Stimulated activated memory B cell treated with anti-CD40 and anti-IgM and Interleukin-4, amounts not matched to agents 10 μg/mL and 1 μg/mL and 100 μg/mL, for 72 hours (primary cell): ENCODE data around the gene RCOR1.
"Not testable (repeated sequence)": the region's sequence is repeated elsewhere in the genome, so short reads cannot be mapped to it uniquely, and the experiment has no call there.

Experiments used
- ATAC-seq: fragments of 150-1000 bp; cut with Tn5 transposase; 2 replicates; pipeline ENCODE4 v1.10.0; 2021
- H3K27ac Mint-ChIP-seq: one replicate; pipeline ENCODE4 v1.8.0; 2022; ENCODE audit warnings: mild to moderate bottlenecking, mixed read lengths
- H3K27me3 Mint-ChIP-seq: one replicate; pipeline ENCODE4 v1.8.0; 2022; ENCODE audit warnings: mixed read lengths
- H3K36me3 Mint-ChIP-seq: one replicate; pipeline ENCODE4 v1.8.0; 2022; ENCODE audit warnings: mixed read lengths
- H3K4me1 Mint-ChIP-seq: one replicate; pipeline ENCODE4 v1.8.0; 2022; ENCODE audit warnings: mixed read lengths
- H3K4me3 Mint-ChIP-seq: one replicate; pipeline ENCODE4 v1.8.0; 2022; ENCODE audit warnings: mild to moderate bottlenecking, moderate library complexity, mixed read lengths
- H3K9me3 Mint-ChIP-seq: one replicate; pipeline ENCODE4 v1.8.0; 2022; ENCODE audit warnings: mixed read lengths

Gene RCOR1

DNA sequence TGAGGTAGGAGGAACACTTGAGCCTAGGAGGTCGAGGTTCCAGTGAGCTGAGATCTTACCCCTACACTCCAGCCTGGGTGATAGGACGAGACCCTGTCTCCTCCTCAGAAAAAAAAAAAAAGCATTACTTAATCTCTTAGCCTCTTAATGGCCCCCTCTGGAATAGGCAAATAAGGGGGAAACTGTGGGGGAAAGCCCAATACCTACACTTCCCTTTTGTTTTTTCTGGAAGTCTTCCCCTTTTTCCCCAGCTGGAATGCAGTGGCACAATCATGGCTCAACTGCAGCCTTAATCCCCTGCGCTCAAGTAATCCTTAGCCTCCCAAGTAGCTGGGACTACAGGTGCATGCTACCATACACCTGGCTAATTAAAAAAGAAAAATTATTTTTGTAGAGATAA, 32.2 kb downstream of the RCOR1 start:
- ATAC-seq: no peak
- H3K9me3 Mint-ChIP-seq: no peaks in the 10 kb centered on the region
- H3K4me3 Mint-ChIP-seq: no peak overlapping the region
- H3K4me1 Mint-ChIP-seq: peaks cover 61% of the 10 kb centered on the region
- no peak overlapping the region for H3K27ac Mint-ChIP-seq
- peaks cover 20% of the 10 kb centered on the region for H3K36me3 Mint-ChIP-seq
- no peaks in the 10 kb centered on the region for H3K27me3 Mint-ChIP-seq

DNA sequence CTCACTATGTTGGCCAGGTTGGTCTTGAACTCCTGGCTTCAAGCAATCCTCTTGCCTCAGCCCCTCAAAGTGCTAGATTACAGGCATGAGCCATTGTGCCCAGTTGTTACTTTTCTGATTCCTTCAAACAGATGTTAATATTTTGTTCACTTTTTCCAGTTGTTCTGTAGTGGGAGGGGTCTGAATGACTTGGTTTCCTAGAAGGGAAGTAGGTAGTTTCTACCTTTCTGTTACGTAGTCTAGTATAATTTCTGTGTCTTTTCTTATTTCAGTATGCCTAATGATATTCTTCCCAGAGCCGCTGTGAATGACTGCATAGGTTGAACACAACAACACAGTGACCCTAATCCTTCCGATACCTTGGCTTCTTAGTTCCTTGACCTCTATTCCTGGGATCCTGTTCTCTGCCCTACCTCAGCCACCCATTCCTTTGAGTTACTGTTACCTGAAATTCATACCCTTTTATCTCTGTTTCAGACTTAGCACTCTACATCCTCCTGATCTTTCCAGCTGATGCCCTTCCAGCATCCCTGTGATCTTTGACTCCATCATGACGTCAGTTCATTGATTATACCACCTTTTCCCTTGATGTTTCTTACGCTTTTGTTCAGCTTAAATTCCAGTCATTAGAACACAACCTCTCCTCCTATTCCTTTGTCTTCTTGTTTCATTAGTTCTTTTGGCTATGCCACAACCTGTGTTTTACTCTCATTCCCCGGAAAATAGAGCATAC, 33.3 kb downstream of the RCOR1 start:
- H3K27ac Mint-ChIP-seq: no peak overlapping the region
- ATAC-seq: peak; percentile 50
- no peak overlapping the region for H3K4me3 Mint-ChIP-seq
- H3K4me1 Mint-ChIP-seq: peaks cover 55% of the 10 kb centered on the region
- H3K36me3 Mint-ChIP-seq: peaks cover 16% of the 10 kb centered on the region
- H3K27me3 Mint-ChIP-seq: no peaks in the 10 kb centered on the region
- H3K9me3 Mint-ChIP-seq: no peaks in the 10 kb centered on the region

DNA sequence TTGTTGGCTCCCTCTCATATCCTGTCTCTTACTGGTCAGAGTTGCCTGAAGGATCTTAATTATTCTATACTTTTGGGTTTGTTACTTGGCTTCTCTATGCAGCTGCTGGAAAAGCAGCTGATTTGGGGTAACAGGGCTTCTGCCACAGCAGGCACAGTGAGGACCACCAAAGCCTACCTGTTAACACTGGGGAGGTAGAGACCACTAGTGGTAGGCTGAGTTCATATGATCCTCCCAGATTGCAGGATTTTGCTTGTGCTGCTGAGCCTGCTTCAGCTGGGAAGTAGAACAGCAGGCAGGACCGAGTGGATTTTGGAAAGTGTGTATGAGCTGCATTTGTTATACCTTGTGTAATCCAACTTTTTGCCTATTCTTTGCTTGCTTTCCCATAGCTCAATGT, 34.1 kb downstream of the RCOR1 start:
- Mint-ChIP-seq H3K4me1 (peaks cover 48% of the 10 kb centered on the region), H3K27ac (no peak overlapping the region), H3K9me3 (no peaks in the 10 kb centered on the region), H3K36me3 (peaks cover 13% of the 10 kb centered on the region), H3K27me3 (no peaks in the 10 kb centered on the region), H3K4me3 (no peak overlapping the region)
- ATAC-seq: no peak

GRCh38 chr14:102629011-102629444, 36.6 kb downstream of the RCOR1 start:
- peaks cover 20% of the 10 kb centered on the region for H3K36me3 Mint-ChIP-seq
- peaks cover 42% of the 10 kb centered on the region for H3K4me1 Mint-ChIP-seq
- no peaks in the 10 kb centered on the region for H3K27me3 Mint-ChIP-seq
- no peaks in the 10 kb centered on the region for H3K9me3 Mint-ChIP-seq
- ATAC-seq: no peak
- no peak overlapping the region for H3K4me3 Mint-ChIP-seq
- H3K27ac Mint-ChIP-seq: peak overlapping the region; percentile 34

DNA sequence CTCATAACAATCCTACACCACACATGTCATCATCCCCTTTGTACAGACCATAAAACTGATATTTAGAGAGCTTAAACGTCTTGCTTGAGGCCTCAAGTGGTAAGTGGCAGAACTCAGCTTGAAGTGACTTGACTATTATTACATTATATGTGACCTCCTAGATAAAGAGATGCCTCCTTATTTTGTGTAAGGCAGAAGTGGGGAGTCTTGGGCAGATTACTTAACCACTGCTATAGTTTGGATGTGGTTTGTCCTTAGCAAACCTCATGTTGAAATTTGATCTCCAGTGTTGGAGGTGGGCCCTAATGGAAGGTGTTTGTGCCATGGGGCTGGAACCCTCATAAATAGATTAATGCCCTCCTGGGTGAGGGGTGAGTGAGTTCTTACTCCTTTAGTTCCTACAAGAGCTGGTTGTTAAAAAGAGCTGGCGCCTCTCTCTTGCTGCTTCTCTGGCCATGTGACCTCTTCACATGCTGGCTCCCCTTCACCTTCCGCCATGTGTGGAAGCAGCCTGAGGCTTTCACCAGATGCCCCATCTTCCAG, 37.4 kb downstream of the RCOR1 start:
- no peak for ATAC-seq
- Mint-ChIP-seq H3K4me3 (no peak overlapping the region), H3K36me3 (peaks cover 20% of the 10 kb centered on the region), H3K9me3 (no peaks in the 10 kb centered on the region), H3K27ac (no peak overlapping the region), H3K27me3 (no peaks in the 10 kb centered on the region), H3K4me1 (peaks cover 42% of the 10 kb centered on the region)

DNA sequence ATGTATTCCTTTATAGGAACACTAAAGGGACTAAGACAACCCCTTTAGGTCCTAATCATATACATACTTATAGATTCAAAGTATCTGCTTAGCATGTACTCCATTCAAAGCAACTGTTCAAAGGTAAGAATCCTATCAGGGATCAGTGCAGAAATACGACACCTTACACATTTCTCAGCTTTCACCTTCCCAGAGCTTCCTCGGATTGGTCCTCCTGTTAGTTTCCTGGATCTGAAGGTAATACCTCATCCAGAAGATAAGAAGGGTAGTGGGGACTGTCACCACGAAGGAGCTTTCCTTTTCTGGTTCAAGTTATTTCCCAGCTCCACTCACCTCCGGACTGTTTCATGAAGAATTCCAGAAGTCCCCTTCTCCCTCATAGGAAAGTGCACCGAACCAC, 38.0 kb downstream of the RCOR1 start:
- ATAC-seq: no peak
- H3K4me3 Mint-ChIP-seq: no peak overlapping the region
- H3K27ac Mint-ChIP-seq: no peak overlapping the region
- no peaks in the 10 kb centered on the region for H3K9me3 Mint-ChIP-seq
- no peaks in the 10 kb centered on the region for H3K27me3 Mint-ChIP-seq
- H3K36me3 Mint-ChIP-seq: peaks cover 20% of the 10 kb centered on the region
- peaks cover 41% of the 10 kb centered on the region for H3K4me1 Mint-ChIP-seq

DNA sequence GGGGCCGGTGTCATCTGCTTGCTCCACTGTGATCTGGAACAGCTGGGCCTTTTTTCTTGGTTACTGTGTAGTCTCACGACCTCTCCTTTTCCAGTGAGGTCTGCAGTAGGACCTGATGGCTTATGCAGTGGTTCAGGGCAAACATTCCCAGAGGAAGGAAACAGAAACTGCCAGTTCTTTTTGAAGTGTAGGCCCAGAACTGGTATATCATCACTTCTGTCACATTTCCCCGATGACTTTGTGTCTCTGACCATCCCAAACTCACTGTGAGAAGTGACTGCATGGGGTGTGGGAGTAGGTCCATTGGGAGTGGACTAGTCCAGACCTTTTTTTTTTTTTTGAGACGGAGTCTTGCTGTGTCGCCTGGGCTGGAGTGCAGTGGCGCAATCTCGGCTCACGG, 38.4 kb downstream of the RCOR1 start:
- no peaks in the 10 kb centered on the region for H3K27me3 Mint-ChIP-seq
- peaks cover 36% of the 10 kb centered on the region for H3K4me1 Mint-ChIP-seq
- H3K27ac Mint-ChIP-seq: no peak overlapping the region
- ATAC-seq: no peak
- no peak overlapping the region for H3K4me3 Mint-ChIP-seq
- peaks cover 17% of the 10 kb centered on the region for H3K36me3 Mint-ChIP-seq
- H3K9me3 Mint-ChIP-seq: no peaks in the 10 kb centered on the region

- Mint-ChIP-seq H3K36me3 (peaks cover 10% of the 10 kb centered on the region), H3K4me1 (peaks cover 34% of the 10 kb centered on the region), H3K27ac (no peak overlapping the region), H3K9me3 (no peaks in the 10 kb centered on the region), H3K27me3 (no peaks in the 10 kb centered on the region), H3K4me3 (no peak overlapping the region)
- no peak for ATAC-seq
Observed at GRCh38 chr14:102633906-102634595, 41.6 kb downstream of the RCOR1 start.

DNA sequence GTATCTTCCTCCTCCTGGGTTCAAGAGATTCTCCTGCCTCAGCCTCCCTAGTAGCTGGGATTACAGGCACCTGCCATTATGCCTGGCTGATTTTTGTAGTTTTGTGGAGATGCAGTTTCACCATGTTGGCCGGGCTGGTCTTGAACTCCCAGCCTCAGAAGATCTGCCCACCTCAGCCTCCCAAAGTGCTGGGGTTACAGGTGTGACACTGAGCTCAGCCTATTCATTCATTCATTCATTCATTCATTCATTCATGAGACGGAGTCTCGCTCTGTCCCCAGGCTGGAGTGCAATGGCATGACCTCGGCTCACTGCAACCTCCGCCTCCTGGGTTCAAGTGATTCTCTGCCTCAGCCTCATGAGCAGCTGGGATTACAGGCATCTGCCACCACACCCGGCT, 47.2 kb downstream of the RCOR1 start:
- not testable (repeated sequence) for H3K36me3 Mint-ChIP-seq, H3K27me3 Mint-ChIP-seq, ATAC-seq, H3K9me3 Mint-ChIP-seq, H3K4me3 Mint-ChIP-seq, H3K27ac Mint-ChIP-seq
- H3K4me1 Mint-ChIP-seq: peaks cover 46% of the 10 kb centered on the region

GRCh38 chr14:102644523-102644922, 52.1 kb downstream of the RCOR1 start:
- Mint-ChIP-seq H3K4me3 (no peak overlapping the region), H3K9me3 (no peaks in the 10 kb centered on the region), H3K36me3 (no peaks in the 10 kb centered on the region), H3K4me1 (peaks cover 69% of the 10 kb centered on the region), H3K27ac (peak overlapping the region; percentile 49), H3K27me3 (no peaks in the 10 kb centered on the region)
- ATAC-seq: no peak

DNA sequence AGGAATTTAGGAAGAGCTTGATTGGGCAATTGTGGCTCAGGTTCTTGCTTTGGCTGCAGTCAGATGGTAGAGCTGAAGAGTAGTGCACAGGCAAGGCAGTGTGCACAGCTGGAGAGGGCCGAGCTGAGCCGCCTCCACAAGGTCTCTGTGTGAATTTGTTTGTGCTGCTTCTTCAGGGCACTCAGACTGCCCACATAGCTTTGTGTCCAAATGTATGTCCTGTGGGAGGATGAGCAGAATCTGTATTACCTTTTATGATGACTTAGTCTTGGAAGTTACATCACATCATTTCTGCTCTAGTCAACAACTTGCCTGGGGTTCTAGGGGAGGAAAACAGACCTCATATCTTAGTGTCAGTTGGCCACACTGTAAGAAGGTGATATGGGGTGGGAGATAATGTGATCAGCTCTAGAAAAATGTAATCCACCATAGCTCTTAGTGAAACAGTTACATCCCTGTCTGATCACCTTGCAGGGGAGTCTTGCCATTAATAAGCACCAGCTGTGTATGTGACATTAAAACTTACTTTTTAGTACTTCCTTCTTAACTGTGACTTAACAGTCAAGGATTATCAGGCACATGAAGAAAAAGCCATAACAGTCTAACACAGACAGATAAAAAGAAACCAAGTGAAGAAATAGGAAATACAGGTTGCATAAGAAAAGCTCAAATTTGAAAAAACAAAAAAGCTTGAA, 53.4 kb downstream of the RCOR1 start:
- Mint-ChIP-seq H3K27ac (peak overlapping the region; percentile 49), H3K9me3 (no peaks in the 10 kb centered on the region), H3K36me3 (no peaks in the 10 kb centered on the region), H3K4me3 (no peak overlapping the region), H3K27me3 (no peaks in the 10 kb centered on the region), H3K4me1 (peaks cover 82% of the 10 kb centered on the region)
- no peak for ATAC-seq

DNA sequence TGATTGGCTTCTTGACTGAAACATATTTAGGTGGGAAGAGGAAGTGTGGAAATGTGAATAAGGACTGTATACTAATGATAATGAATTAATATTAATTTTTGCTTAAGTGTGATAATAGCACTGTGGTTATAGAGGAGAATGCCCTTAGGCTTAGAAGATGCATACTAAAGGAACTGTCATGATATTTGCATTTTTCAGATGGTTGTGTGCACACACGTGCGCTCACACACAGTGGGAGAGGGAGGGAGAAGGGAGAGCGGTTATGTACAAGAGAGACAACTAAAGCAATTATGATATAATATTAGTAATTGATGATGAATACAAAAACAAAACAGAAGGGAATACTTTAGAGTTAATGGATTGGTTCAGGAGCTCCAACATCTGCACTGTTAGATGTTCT, 54.2 kb downstream of the RCOR1 start:
- H3K36me3 Mint-ChIP-seq: no peaks in the 10 kb centered on the region
- no peaks in the 10 kb centered on the region for H3K27me3 Mint-ChIP-seq
- ATAC-seq: no peak
- H3K27ac Mint-ChIP-seq: no peak overlapping the region
- H3K9me3 Mint-ChIP-seq: no peaks in the 10 kb centered on the region
- no peak overlapping the region for H3K4me3 Mint-ChIP-seq
- peaks cover 86% of the 10 kb centered on the region for H3K4me1 Mint-ChIP-seq

- no peak for ATAC-seq
- Mint-ChIP-seq H3K9me3 (peaks cover 4% of the 10 kb centered on the region), H3K27ac (no peak overlapping the region)
Observed at GRCh38 chr14:102652194-102652593, 59.7 kb downstream of the RCOR1 start.

DNA sequence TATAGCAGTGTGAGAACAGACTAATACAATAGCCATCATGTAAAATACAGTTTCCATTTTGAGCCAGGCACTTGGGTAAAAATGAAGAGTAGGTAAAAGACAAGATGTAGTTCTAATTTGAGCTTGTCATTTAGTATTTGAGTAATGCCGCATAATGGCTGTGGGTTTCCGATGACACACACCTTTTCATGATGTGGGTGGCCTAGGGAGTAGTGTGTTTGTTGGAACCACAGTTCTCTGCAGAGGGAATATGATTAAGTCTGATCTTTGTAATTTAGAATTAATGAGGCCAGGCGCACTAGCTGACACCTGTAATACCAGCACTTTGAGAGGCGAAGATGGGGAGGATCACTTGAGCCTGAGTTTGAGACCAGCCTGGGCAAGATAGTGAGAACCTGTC, 61.8 kb downstream of the RCOR1 start:
- no peak for ATAC-seq
- Mint-ChIP-seq H3K4me3 (no peak overlapping the region), H3K27me3 (no peaks in the 10 kb centered on the region), H3K4me1 (peaks cover 46% of the 10 kb centered on the region), H3K27ac (no peak overlapping the region), H3K9me3 (peaks cover 4% of the 10 kb centered on the region), H3K36me3 (peaks cover 10% of the 10 kb centered on the region)

More at GRCh38 chr14:102652194-102652593, 59.7 kb downstream of the RCOR1 start:
- Mint-ChIP-seq H3K4me3 (no peak overlapping the region), H3K36me3 (peaks cover 10% of the 10 kb centered on the region), H3K4me1 (peaks cover 54% of the 10 kb centered on the region), H3K27me3 (no peaks in the 10 kb centered on the region)

GRCh38 chr14:102655137-102655536, 62.7 kb downstream of the RCOR1 start:
- Mint-ChIP-seq H3K9me3 (peaks cover 4% of the 10 kb centered on the region), H3K36me3 (peaks cover 10% of the 10 kb centered on the region), H3K4me1 (peaks cover 44% of the 10 kb centered on the region), H3K27ac (no peak overlapping the region), H3K4me3 (no peak overlapping the region), H3K27me3 (no peaks in the 10 kb centered on the region)
- ATAC-seq: no peak
